ENCODE data around the gene IGSF21.

Gene IGSF21

GRCh38 chr1:18319099-18319498, 211.5 kb downstream of the IGSF21 start:
- no peak for DNase-seq (ENCODE audit: low read depth)
- TF ChIP-seq, protein P1, sequence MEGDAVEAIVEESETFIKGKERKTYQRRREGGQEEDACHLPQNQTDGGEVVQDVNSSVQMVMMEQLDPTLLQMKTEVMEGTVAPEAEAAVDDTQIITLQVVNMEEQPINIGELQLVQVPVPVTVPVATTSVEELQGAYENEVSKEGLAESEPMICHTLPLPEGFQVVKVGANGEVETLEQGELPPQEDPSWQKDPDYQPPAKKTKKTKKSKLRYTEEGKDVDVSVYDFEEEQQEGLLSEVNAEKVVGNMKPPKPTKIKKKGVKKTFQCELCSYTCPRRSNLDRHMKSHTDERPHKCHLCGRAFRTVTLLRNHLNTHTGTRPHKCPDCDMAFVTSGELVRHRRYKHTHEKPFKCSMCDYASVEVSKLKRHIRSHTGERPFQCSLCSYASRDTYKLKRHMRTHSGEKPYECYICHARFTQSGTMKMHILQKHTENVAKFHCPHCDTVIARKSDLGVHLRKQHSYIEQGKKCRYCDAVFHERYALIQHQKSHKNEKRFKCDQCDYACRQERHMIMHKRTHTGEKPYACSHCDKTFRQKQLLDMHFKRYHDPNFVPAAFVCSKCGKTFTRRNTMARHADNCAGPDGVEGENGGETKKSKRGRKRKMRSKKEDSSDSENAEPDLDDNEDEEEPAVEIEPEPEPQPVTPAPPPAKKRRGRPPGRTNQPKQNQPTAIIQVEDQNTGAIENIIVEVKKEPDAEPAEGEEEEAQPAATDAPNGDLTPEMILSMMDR (conservative IDR thresholded peaks at IDR 0.05; ENCODE audit: low read length) = no peak

GRCh38 chr1:18320051-18320450, 212.5 kb downstream of the IGSF21 start:
- TF ChIP-seq, protein P1 (conservative IDR thresholded peaks at IDR 0.05; ENCODE audit: low read length) = no peak
- H3K4me3 ChIP-seq (ENCODE audit: low read length) = no peak overlapping the region
- no peak for DNase-seq (ENCODE audit: low read depth)

More at GRCh38 chr1:18319099-18319498, 211.5 kb downstream of the IGSF21 start:
- no peak overlapping the region for H3K4me3 ChIP-seq (ENCODE audit: low read length)

DNA sequence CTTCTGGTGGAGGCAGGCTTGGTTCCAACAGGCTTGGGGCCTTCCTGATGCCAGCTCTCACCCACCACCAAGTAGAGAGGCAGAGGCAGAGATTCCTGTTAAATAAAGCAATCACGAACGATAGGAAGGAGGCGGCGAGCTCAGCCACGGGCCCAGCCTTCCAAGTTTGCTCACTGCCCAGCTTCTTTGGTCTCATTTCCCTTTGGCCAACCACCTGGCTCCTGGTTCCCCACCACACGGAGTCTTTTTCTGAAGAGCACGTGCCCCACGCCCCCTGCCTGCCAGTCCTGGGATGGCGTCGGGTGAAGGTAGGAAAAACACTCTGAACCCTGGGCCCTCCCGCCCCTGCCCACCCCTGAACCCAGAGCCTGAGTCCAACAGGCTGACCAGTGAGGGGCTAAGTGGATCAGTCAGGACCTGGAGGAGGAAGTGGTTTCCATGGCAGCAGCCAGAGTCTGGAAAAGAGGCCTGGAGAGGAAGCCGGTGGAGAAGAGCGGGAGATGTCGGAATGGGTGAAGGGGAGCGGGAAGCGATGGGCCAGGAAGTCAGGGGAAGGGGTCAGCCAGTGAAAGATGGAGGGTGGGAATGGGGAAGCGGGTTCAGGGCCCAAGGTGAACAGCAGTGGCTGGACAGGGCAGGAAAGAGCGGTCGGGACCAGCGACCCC, 214.9 kb downstream of the IGSF21 start:
- TF ChIP-seq, protein P1 (conservative IDR thresholded peaks at IDR 0.05; ENCODE audit: low read length) = no peak
- DNase-seq (ENCODE audit: low read depth) = no peak
- H3K4me3 ChIP-seq (ENCODE audit: low read length) = no peak overlapping the region

- TF ChIP-seq, protein P1 (conservative IDR thresholded peaks at IDR 0.05; ENCODE audit: low read length) = no peak
- H3K4me3 ChIP-seq (ENCODE audit: low read length) = no peak overlapping the region
- DNase-seq (ENCODE audit: low read depth) = no peak
These were observed 215.7 kb downstream of the IGSF21 start for GRCh38 chr1:18323259-18323658.

GRCh38 chr1:18324246-18324645, 216.6 kb downstream of the IGSF21 start:
- DNase-seq (ENCODE audit: low read depth) = no peak
- TF ChIP-seq, protein P1 (conservative IDR thresholded peaks at IDR 0.05; ENCODE audit: low read length) = no peak
- H3K4me3 ChIP-seq (ENCODE audit: low read length) = no peak overlapping the region

GRCh38 chr1:18325136-18325535, 217.5 kb downstream of the IGSF21 start:
- no peak overlapping the region for H3K4me3 ChIP-seq (ENCODE audit: low read length)
- TF ChIP-seq, protein P1 (conservative IDR thresholded peaks at IDR 0.05; ENCODE audit: low read length) = no peak
- DNase-seq (ENCODE audit: low read depth) = no peak

DNA sequence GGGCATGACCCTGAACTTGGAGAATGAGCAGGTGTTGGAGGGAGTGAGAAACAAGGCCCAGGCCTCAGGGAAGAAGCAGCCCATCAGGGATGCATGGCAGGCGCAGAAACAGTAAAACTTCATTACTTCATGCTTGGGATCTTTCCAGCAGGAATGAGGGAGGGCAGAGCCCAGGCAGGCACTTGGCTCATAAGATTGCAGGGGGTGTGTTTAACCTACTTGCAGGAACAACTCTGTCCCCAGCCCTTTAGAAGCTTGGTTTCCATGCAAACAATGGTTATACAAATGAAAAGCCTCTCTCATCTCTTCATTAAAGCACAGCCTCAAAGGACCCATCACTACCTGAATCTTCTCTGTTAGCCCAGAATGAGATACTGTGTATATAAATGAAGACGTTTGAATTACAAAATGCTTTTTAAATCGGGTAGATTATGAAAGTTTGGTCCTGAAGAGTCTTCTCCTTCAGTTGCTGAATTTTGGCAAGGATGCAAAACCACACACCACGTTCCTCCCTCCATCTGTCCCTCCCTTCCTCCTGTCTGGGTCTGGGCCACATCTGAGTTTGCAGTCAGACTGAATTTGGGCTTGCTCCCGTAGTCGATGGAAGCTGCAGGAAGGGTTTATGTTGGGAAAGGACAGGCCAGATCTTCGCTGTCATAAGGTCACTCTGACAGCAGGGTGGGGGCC, 218.8 kb downstream of the IGSF21 start:
- peak; percentile 4 for DNase-seq (ENCODE audit: low read depth)
- no peak overlapping the region for H3K4me3 ChIP-seq (ENCODE audit: low read length)
- TF ChIP-seq, protein P1 (conservative IDR thresholded peaks at IDR 0.05; ENCODE audit: low read length) = no peak

Measured in AG10803 (cell line).